Hematopoietic multipotent progenitor cell (in vitro differentiated cells): ENCODE results near the gene PMVK. TPM values are rescaled to one million over a fixed set of nuclear protein-coding genes. Genes with fewer than 3 reads are reported as not detected.
"Not testable (repeated sequence)": the region's sequence is repeated elsewhere in the genome, so short reads cannot be mapped to it uniquely, and the experiment has no call there.

ENCODE experiments used
- DNase-seq, 3 donors: peaks; one replicate each; pipeline ENCODE4 v3.0.0-alpha.2; 2011 to 2015; ENCODE audit warnings: low read depth in 2 of 3, low spot score in 2 of 3
- total RNA-seq: library from RNA; depleted of rRNA; stranded (reverse); fragments of >200 nt; gene quantifications from one replicate; pipeline ENCODE4 v1.2.3, GENCODE V29; 2012

PMVK gene
- total RNA-seq, 1 donor: 17.2 TPM

DNA sequence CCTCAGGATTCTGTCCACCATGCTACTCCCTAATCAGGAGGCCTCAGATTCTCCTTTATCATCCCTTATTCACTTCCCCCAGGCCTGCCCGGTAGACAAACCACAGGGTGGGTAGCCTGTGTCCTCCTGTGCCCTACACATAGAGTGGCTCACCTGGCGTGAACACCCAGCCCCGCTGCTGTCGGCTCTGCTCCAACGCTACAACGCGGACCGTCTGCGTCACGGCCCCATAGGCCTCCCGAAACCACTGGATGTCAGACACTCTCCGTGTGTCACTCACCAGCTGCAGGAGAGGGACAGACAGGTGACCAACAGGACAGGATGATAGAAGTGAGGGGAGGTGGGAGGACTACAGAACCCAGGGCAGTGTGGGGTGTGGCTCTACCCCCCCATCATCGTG, 10.3 kb downstream of the PMVK start:
- no peak for DNase-seq

DNA sequence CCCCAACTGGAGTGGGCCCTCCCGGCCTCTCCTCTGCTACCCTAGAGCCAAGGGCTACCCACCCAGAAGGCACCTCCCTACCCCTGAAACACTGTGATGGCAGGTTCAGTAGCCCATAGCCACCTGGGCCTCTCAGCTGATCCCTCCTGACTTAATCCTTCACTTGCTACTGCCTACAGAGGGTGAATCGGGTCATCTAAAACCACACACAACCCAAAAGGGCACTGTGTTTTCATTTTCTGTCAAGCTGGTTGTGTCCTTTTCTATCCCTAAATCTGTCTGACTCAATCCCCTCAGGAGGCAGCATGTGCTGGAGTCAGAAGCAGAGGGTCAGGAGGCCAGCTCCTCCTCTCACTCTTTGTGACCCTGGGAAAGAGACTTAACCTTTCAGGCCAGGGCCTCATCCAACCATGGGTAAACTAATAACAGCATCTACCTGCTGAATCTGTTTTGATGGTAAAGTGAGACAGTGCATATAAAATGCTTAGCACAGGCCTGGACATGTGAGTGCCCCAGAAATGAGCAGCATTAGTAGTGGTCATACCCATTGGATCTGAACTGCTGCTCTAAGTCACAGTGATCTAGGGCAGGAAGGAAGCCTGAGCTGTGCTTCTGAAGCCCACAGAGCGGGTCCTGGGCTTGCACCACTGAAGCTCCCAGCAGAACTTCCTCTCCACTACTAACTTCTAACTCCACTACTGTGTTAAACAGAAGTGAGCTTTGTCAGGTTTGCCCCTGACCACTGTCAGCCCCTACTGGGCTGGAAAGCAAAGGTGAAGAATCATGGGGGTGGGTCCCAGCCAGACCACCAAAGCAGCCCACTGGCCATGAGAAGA, 11.0 kb downstream of the PMVK start:
- DNase-seq: peak in 2 of 3 donors; percentile 42 to 66

DNA sequence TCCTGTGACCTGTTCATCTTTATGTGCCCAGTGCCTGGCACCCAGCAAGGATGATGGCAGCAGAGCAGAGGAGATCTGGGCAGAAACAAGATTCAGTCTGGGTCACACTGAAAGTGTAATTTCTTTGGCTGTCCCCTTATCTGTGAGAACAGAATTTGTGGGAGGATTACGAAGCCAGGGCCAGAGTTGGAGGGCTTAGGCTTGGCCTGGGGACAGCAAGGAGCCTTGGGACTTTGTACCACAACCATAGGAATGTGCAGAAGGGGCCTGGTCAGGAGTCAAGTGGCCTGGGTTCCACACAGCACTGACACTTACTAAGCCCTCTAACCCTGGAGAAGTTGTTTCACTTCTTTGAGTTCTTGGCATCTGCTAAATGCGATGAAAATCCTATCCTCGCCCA, 12.8 kb downstream of the PMVK start:
- DNase-seq: no peak

DNA sequence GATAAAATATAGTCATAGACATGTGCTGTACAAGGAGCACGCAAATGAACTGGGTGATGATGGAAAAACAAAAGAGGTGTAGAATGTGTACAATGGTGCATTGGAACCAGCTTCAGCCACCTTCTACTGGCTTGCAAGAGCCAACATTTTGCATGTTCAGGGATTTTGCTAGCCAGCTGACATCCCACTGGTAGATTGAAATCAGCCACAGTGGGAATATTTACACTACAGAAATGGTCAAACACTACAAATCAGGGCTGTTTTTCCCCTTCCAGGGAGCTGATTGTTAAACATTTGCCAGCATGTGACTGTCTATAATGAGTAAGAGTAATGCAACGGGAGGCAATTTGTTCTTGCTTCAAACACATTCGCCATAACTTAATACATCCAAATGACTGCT, 23.2 kb downstream of the PMVK start:
- no peak for DNase-seq

DNA sequence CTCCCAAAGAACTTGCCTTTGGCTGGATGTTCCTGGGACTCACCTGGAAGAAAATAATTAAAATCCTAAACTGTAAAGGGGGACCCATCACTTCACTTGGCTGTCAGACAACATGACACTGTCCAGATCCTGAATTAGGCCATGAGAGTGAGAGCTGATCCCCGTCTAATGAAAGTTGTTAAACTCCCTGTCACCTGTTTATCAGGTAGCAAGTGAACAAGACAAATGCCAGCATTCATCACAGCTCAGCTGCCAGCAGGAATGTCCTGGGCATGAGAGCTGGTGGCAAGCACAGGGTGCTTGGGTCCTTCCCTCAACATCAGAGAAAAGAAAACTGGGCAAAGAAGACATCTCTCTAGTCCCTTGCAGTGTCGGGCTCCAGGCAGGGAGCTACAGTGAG, 23.8 kb downstream of the PMVK start:
- DNase-seq: no peak

DNA sequence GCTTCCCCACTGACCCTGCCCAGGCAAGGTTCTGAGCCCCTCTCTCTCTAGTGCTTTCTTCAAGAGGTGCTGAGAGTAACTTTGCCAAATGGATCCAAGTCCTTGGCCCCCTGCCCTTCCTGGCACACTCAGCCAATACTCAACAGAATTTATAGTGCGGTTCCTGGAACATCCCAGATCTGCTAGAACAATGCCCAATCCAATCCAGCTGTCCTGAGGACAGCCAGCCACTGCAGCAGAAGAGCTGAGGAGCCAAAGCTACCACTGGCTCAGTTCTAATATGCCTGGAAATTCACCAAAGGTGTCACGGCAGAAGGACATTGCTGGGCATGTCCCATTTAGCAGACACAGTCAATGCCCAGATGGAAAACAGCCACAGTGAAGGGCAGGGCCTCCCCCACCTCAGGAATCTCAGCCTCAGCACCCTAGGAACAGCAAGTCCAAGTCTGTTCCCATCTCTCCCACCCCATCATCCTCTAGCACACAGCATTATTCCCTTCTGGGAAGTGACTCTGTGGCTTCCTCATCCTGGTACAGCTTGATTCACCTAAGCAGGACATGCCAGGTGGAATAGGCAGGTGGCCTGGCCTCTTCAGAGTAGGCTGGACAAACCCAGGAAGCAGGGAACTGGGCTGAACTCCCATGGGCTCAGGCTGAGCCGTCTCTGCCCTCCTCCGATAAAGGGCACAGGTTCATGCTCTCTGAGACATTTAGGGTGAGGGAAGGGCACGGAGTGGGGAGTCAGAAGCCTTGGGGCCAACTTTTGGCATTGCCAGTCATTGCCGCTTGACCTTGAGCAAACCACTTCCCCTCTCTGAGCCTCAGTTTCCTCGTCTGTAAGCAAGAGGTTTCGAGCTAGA, 24.6 kb downstream of the PMVK start:
- no peak for DNase-seq

DNA sequence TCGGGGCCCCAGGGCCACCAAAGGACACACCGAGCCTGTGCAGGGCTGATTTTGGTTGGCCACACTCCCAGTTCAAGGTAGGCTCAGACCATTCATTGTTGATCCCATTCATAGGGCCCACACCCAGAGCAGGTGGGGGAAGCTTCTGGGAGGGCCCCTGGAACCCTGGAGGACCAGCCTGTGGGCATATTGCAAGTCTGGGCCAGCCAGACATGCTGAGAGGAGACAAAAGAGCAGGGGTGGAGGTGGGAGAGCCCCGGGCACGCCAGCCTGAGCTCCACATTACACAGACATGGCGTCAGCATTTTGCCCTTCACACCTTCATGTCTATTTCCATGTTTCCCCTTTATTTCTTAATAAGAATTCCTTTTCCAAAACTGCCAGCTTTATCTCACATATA, 25.7 kb downstream of the PMVK start:
- no peak for DNase-seq

DNA sequence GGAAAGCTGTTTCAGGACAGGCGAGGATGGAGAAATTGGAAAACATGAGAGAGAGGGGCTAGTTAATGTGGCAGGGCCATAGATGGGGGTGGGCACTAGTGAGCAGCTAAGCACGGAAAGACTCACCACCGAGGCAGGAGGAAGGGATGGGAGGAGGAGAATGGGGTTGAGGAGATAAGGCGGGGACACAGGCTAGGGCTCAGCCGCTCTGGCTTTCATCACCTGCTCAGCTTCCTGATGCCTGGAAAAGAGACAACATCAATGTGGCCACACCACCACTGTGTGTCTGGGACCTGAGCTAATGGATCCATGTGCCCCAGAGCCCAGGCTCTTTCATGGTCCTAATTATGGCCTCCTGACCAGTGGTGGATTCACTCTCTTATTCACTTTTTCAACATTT, 27.6 kb downstream of the PMVK start:
- no peak for DNase-seq

DNA sequence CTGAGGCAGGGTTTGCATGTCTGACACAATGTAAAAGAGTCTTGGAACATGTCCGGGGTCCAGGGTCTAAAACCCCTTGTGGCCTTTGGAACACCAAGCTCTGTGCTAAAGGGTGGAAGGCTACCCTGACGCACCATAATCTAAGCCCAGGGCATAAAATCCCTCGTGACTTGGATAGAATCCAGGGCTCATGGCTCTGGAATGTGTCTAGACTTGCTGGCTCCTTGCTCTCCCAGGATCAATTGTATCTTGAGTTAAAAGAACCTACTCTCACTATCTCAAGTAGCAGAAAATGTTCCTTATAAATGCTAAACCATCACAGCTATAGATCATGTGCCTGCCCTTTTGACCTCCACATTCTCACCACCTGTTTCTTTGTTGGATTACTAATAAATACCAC, 28.4 kb downstream of the PMVK start:
- not testable (repeated sequence) for DNase-seq

DNA sequence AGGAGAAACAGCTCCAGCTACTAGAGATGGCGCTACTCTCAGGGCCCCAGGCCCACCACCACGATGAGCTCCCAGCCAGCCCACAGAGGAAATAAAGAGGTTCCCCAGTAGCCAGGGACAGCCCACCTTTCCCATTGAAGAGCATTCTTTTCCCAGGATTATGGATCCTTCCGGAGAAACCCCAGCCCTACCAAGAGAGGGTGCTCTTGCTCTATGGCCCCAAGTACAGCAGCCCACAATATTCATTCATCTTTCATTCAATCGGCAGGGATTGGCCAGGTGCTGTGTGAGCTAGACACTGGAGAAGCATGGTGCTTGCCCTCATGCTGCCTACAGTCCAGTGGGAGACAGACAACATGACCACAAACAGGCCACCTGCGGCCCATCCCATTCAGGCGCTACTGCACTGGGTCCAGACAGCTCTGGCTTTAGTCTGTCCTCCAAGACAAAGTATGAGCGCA, 29.9 kb downstream of the PMVK start:
- DNase-seq: no peak

DNA sequence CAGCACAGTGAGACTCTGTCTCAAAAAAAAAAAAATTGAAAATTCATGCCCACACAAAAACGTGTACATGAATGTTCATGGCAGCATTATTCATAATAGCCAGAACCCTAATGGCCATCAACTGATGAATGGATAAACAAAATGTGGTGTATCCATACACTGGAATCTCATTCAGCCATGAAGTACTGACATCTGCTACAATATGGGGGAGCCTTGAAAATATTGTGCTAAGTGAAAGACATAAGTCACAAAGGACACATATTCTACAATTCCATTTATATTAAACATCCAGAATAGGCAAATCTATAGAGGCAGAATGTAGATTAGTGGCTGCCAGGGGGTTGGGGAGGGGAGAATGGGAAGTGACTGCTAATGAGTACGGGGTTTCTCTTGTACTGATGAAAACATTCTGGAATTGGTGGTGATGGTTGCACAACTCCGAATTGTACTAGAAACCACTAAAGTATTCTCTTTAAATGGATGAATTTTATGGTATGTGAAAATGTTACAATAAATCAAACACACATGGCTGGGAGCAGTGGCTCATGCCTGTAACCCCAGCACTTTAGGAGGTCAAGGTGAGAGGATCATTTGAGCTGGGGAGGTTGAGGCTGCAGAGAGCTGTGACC, 33.5 kb downstream of the PMVK start:
- no peak for DNase-seq

DNA sequence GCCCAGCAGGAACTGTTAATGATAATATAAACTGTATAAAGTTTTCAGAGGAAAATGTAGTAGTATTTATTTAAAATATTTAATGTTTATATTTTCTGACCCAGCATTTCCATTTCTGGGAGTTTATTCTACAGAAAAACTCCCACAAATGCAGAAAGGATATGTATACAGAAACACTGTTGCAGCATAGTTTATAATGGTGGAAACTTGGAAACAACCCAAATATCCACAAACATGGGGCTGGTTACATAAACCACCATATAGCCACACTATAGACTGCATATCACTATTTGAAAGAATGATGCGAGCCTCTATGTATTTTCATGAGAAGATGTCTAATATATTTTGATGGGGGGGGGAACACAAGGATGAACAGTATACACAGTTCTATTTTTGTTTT, 34.9 kb downstream of the PMVK start:
- DNase-seq: no peak

DNA sequence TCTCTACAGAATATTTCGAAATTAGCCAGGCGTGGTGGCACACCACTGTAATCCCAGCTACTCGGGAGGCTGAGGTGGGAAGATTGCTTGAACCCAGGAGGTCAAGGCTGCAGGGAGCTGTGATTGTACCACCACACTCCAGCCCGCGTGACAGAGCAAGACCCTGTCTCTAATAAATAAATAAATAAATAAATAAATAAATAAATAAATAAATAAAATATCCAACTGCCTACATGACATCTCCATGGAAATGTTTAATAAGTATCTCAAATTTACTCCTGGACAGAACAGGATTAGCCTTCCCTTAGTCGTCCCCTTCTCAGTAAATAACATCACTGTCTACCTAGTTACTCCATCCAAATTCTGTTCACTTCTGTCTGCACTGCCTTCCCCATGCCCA, 37.5 kb downstream of the PMVK start:
- DNase-seq: no peak

DNA sequence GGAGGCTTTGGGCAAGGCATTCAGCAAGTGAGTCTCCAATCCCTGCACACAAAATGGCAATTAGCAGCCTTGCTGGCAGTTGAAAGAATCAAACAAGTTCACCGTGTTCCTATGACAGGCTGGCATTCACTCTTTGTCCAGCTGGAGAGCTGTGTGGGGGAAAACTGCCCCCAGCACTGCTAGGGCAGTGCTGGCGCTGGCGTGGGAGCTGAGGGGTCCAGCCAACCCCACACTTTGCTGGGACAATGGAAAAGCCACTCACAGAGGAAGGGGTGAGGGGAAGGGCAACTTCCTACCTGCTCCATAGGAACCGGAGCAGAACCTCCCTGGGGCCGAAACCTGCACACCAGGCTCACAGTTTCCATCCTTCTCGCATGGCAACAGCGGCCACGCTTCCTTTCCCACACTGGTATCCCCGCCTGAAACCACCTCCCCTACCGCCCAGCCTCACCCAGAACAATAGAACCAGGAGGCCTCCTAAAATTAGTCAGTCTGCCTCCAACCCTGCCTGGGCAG, 39.7 kb downstream of the PMVK start:
- DNase-seq: no peak

DNA sequence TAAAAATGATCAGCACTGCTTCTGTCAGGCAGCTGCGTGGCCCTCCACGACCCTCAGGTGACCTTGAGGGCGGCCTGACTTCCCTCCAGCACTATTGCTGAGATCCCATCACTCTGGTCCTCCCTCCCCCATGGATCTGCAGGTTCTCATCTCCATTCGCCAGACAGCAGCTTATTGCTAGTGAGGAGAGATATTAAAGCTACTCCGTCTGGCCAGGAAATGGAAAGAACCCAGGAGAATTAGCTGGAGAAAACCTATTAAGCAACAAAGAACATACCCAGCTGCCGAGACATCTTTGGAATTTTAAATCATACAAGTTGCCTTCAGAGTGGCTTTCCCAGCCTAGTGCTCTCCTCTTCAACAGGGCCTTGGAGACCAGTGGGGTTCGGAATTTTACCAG, 40.7 kb downstream of the PMVK start:
- DNase-seq: no peak

DNA sequence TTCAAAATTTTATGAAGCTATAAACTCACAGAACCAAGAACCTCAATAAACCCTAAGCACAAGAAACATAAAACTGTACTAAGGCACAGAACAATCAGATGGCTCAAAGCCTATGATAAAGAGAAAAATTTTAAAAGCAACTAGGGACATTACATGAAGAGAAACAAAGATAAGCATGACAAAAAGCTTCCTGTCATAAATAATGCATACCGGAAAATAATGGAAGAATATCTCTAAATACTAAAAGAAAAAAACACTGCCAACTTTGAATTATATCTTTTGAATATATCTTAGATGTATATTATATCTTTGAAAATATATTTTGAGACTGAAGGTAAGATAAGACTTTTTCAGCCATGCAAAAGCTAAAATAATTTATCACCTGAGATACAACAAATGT, 45.1 kb downstream of the PMVK start:
- no peak for DNase-seq

DNA sequence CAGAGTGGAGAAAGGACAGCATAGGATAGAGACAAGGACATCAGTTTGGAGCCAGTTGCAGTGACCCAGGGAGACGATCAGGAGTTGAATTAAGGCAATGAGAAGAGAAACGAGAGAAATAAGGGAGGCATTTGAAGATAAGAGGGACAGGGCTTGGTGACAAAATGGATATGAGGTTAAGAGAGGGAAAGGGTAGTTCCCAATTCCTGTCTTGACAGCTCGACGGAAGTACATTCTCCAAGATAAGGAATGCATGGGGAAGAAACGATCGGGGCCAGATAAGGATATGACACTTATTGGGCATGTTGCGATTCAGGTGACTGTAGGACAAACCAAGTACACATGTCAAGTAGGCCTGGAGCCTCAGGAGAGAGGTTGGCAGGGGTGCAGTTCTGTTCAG, 47.8 kb downstream of the PMVK start:
- DNase-seq: no peak

DNA sequence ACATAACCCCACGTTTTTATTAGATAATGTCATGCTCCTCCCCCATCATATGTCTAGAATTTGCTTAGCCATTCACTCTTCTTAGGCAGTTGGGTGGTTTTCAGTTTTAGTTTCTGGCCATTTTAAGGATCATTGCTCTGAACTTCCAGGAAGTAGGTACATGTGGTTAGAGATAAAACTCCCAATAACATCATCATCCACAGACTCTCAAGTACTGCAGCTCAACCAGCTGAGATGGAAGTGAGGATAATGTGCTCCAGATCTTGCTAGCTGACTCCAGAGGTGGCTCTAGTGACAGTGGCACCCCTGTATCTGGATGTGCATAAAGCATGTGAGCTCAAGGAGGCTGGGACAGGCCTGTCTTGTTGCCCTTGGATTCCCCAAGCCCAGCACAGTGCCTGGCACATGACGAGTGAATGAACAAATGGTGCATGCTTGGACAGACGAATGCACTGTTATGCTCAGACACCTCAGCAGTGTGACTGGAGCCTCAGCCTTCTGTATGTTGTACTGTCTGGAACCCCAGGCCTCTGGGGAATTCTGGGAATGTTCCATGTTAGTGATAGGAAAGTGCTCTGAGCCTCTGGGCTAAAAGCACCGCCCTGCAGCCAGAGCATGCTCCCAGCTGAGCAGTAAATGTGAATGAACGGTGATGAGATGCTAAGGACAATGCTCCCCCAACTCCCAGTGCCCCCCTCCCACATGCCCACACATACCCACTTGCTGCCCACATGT, 50.1 kb downstream of the PMVK start:
- DNase-seq: peak in 1 of 3 donors; percentile 17

DNA sequence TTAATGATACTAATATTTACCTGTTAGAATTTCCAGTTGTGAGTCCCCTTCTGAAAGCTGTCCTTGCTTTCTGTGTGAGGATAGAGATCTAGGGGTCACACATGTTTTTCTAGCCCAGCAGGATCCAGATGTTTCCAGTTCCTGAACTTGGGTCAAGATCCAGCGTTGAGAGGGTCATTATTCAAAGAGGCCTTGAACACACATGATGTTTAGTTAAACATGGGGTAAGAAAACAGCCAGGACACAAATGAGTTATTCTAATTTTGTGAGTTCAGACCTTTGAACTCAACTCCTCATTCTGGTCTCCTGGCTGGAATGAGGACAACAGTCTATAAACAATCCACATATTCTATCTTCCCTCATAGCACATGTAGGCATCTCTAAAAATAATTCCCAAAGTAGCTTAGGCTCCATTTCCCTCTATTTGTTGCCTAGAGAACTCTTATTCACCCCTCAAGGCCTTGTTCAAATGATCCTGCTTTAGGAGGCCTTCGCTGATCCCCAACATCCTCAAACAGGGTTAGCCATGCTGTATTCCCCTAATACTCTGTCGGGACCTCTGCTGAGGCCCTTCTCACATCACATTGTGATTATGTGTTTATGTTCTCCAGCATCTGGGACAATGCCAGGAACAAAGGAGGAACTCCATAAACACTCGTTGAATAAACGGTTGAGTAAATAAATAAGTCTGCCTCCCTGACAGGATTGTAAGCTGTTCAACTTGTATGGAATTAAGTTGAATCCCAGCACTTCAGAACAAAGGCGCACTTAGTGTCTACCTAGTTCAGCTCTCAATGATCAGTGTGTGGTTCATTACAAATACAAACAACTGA, 51.4 kb downstream of the PMVK start:
- peak in 2 of 3 donors; percentile 59 to 84 for DNase-seq
